ENCODE data around the gene PTPRD. TPM values are rescaled to one million over a fixed set of nuclear protein-coding genes. Genes with fewer than 3 reads are reported as not detected.

Gene PTPRD
- total RNA-seq, 1 experiment from 2014 or later: 1.8 TPM

DNA sequence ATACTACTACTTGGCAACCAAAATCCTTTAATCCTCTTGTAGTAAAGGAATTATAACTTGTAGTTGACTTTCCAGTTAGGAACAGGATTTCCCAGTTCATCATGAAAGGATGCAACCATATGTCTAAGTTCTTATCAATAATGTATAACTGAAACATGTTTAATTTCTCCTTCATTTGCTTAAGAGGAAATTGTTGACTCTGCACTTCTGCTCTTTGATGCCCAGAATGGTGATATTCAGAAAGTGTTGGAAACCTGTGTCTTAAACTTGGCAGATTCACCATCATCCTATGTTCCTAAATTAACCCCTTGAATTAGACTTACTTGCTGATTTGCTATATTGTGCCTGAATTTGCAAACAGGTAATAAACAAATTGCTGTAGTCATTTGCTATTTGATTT, 201.5 kb downstream of the PTPRD start:
- H3K27me3 Mint-ChIP-seq (ENCODE audit: unreplicated experiment): no peaks in the 10 kb centered on the region
- BruUV-seq (replicated peaks): no TSS peak
- intact Hi-C loops (cut with micrococcal nuclease; ENCODE audit: unreplicated experiment): no loop called here

DNA sequence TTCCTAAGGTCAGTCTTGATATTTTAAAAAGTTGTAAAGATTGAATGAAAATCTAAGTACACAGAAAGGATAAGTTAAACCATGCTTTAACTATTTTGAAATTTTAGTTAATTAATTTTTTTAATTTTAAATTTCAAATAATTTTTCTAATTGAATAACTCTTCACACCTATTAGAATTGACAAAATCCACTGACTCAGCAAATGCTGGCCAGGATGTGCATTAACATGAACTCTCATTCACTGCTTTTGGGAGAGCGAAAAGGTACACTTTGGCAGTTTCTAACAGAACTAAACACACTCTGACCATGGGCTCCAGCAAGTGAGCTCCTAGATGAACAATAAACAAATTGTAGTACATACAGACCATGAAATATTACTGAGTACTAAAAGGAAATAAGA, 209.5 kb downstream of the PTPRD start:
- H3K9me3 Mint-ChIP-seq (ENCODE audit: low read depth, unreplicated experiment): peaks cover 3% of the 10 kb centered on the region

More for the DNA sequence above, 201.5 kb downstream of the PTPRD start:
- Mint-ChIP-seq H3K9me3 (ENCODE audit: low read depth, unreplicated experiment) (peaks cover 7% of the 10 kb centered on the region), H3K36me3 (ENCODE audit: insufficient read depth, unreplicated experiment) (no peaks in the 10 kb centered on the region), H3K4me3 (ENCODE audit: low read depth, unreplicated experiment) (no peak overlapping the region), H3K4me1 (ENCODE audit: low read depth, unreplicated experiment) (no peaks in the 10 kb centered on the region), H3K27ac (ENCODE audit: unreplicated experiment) (no peak overlapping the region)
- TF ChIP-seq CTCF (IDR thresholded peaks at IDR 0.05; ENCODE audit: unreplicated experiment): no peak
- CTCF ChIA-PET: no interaction called here
- no peak for DNase-seq

GRCh38 chr9:10396615-10397014, 216.2 kb downstream of the PTPRD start:
- intact Hi-C loops (cut with micrococcal nuclease; ENCODE audit: unreplicated experiment): no loop called here
- H3K36me3 Mint-ChIP-seq (ENCODE audit: insufficient read depth, unreplicated experiment): no peaks in the 10 kb centered on the region
- H3K27ac Mint-ChIP-seq (ENCODE audit: unreplicated experiment): no peak overlapping the region
- no peaks in the 10 kb centered on the region for H3K27me3 Mint-ChIP-seq (ENCODE audit: unreplicated experiment)
- DNase-seq: no peak
- CTCF ChIA-PET: interaction anchor here (0.8 kb wide), 1 partner anchor 31 kb away, joined by 3 read pairs; no protein-coding TSS in a partner anchor
- BruUV-seq (replicated peaks): no TSS peak
- no peak overlapping the region for H3K4me3 Mint-ChIP-seq (ENCODE audit: low read depth, unreplicated experiment)
- H3K4me1 Mint-ChIP-seq (ENCODE audit: low read depth, unreplicated experiment): no peaks in the 10 kb centered on the region
- peaks cover 8% of the 10 kb centered on the region for H3K9me3 Mint-ChIP-seq (ENCODE audit: low read depth, unreplicated experiment)
- no peak for TF ChIP-seq CTCF (IDR thresholded peaks at IDR 0.05; ENCODE audit: unreplicated experiment)

More for the DNA sequence above, 209.5 kb downstream of the PTPRD start:
- H3K36me3 Mint-ChIP-seq (ENCODE audit: insufficient read depth, unreplicated experiment): no peaks in the 10 kb centered on the region
- H3K27me3 Mint-ChIP-seq (ENCODE audit: unreplicated experiment): no peaks in the 10 kb centered on the region
- no peaks in the 10 kb centered on the region for H3K4me1 Mint-ChIP-seq (ENCODE audit: low read depth, unreplicated experiment)
- no peak overlapping the region for H3K27ac Mint-ChIP-seq (ENCODE audit: unreplicated experiment)
- no peak for DNase-seq
- no peak for TF ChIP-seq CTCF (IDR thresholded peaks at IDR 0.05; ENCODE audit: unreplicated experiment)
- no TSS peak for BruUV-seq (replicated peaks)
- intact Hi-C loops (cut with micrococcal nuclease; ENCODE audit: unreplicated experiment): no loop called here
- CTCF ChIA-PET: no interaction called here
- H3K4me3 Mint-ChIP-seq (ENCODE audit: low read depth, unreplicated experiment): no peak overlapping the region

DNA sequence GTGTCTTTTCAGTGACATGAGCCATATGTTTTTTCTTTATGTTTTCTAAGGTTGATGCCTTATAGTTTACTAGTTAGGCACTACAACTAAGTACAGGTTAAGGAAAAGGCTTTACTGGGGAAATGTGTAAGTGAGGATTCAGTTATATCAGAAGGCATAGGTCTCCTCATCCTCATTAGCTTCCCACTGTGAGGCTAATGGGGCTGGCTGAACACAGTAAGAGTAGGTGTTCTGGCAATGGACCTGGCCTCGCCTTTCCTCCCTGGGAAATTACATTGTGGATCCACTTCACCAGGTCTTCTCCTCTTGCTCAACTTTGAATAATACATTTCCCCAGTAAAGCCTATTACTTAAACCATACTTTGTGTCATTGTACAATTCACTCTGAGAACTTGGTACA, 225.5 kb downstream of the PTPRD start:
- H3K27me3 Mint-ChIP-seq (ENCODE audit: unreplicated experiment): no peaks in the 10 kb centered on the region
- CTCF ChIA-PET: no interaction called here
- H3K4me3 Mint-ChIP-seq (ENCODE audit: low read depth, unreplicated experiment): no peak overlapping the region
- peaks cover 11% of the 10 kb centered on the region for H3K9me3 Mint-ChIP-seq (ENCODE audit: low read depth, unreplicated experiment)
- intact Hi-C loops (cut with micrococcal nuclease; ENCODE audit: unreplicated experiment): no loop called here
- no TSS peak for BruUV-seq (replicated peaks)
- DNase-seq: no peak
- H3K36me3 Mint-ChIP-seq (ENCODE audit: insufficient read depth, unreplicated experiment): no peaks in the 10 kb centered on the region
- no peaks in the 10 kb centered on the region for H3K4me1 Mint-ChIP-seq (ENCODE audit: low read depth, unreplicated experiment)
- TF ChIP-seq CTCF (IDR thresholded peaks at IDR 0.05; ENCODE audit: unreplicated experiment): no peak
- no peak overlapping the region for H3K27ac Mint-ChIP-seq (ENCODE audit: unreplicated experiment)

All from Calu3 (cell line).